A549 (cell line): Measurements from ENCODE around the gene TP53RK.

ENCODE experiments used
- CHD4 ChIP-seq: fragments of 200-600 bp; sonication (generic); IDR thresholded peaks from 2 replicates; pipeline ENCODE4 v1.6.1; 2016; ENCODE audit warnings: antibody characterized with exemption, mild to moderate bottlenecking, borderline replicate concordance
- FOXS1 ChIP-seq: fragments of 250-450 bp; sonication (Bioruptor Pico); IDR thresholded peaks from 2 replicates; pipeline ENCODE4 v1.5.0; 2020; ENCODE audit warnings: mild to moderate bottlenecking, moderate library complexity
- MAFK ChIP-seq: fragments of 450-650 bp; IDR thresholded peaks from 2 replicates; pipeline ENCODE4 v1.6.1; 2014; ENCODE audit not compliant: partially characterized antibody

GRCh38 chr20:46641424-46641823 lies 47.8 kb downstream of the TP53RK start:
- TF ChIP-seq FOXS1 (CRISPR knock-in tag) (no peak), CHD4 (no peak), MAFK (no peak)
